ENCODE data around the gene PRR16.
"Not testable (repeated sequence)": the region's sequence is repeated elsewhere in the genome, so short reads cannot be mapped to it uniquely, and the experiment has no call there.

Gene PRR16

DNA sequence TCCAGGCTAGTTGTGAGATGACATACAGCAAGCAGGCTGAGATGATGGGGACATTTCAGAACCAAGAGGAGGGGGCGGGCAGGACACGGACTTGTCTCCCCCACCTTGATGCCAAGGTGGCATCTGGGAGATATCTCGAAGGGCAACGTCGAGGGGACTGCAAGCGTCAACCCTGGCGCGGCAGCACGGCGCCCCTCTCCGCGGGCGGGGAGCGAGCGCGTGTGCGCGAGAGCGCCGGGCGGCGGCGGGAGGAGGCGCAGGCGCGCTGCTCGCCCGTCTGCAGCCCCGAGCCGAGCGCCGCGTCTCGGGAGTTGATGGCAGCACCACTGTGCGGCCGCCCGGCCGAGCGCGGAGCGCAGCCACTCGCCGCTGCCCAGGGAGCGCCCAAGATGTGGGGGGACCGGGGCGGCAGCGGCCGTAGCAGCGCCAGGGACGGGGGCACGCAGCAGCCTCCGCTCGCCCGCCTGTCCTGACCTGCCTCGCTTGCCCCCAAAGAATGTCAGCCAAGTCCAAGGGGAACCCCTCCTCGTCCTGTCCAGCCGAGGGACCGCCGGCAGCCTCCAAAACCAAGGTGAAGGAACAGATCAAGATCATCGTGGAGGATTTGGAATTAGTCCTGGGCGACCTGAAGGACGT is at the start of gene PRR16:
Gene PRR16, plus strand, starts transcription at position 310 of the 636 bp plus-strand sequence.
- DNase-seq = peak; percentile 81

GRCh38 chr5:120415985-120416384 is 48.1 kb upstream of the PRR16 start:
- peak; percentile 37 for DNase-seq

DNA sequence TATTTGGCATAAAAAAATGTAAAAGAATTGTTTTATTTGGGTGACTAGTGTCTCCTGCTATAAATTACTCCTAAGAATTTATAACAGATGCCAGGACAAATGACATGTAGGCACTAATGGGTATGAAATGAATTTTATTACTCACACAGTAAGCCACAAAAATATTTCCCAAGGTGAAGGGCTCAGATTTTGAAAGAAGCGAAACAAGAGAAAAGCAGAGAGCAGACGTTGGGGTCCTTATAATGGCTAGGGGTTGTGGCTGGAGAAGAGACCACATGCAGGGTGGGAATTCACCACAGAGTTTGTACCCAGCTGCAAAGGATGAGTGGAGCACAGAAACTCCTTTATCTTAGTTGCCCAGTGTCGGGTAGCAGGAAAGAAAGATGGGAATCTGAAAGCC is 45.0 kb upstream of the PRR16 start:
- DNase-seq = peak; percentile 36

- DNase-seq = not testable (repeated sequence)
These were observed 37.3 kb upstream of the PRR16 start for GRCh38 chr5:120426633-120427275.

- no peak for DNase-seq
These were observed 33.5 kb upstream of the PRR16 start for GRCh38 chr5:120430572-120430971.

DNA sequence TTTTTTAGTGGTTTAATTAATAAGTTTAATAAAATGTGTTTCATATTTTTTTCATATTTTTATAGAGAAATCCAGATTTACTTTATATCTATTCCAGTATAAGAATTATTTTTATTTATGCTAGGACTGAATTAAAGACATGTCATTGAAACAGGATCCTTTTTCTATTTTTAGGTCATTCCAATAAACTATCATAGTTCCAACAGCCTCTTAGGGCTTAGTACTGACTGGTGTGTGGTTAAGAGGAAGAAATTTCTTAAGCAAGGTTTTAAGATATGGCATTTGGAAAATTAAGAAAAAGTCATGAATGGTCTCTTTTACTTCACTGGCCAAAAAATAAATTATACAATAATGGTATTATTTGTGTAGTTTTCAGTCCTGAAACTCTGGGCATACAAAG is 31.2 kb upstream of the PRR16 start:
- DNase-seq = no peak

- DNase-seq = no peak
These were observed 29.0 kb upstream of the PRR16 start for GRCh38 chr5:120435129-120435528.

DNA sequence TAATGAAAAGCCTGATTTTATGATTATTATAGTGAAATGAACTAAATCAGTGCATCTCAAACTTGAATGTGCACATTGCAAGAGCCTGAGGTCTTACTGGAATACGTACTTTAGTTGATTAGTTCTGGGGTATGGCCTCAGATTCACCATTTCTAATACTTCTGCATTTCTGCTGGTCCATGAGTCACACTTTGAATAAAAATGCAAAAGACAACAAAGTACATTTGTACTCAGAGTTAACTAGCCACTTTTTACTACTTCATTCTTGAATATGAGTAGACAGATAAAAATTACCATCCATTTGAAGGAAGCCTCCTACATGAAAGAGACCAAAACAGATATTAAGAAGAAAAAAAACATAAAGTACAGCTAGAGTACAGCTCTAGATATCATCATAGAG is 27.1 kb upstream of the PRR16 start:
- peak; percentile 50 for DNase-seq

GRCh38 chr5:120442694-120443093 is 21.4 kb upstream of the PRR16 start:
- DNase-seq = no peak

DNA sequence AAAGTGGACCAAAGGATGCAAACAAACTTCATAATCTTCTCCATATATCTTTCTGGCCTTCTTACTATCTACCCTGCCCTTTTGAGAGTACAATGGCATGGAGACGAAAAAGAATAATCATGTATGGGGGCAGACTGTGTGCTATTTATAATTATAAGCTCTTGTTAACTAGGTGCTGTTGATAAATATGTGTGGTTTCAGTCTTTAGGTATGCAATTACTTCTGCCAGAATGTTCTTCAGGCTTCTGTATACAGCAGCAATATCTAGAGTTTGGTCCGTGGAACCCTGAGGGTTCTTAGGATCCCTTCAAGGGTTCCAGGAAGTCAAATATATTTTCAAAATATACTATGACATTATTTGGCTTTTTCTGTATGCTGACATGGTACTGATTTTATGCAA is 20.5 kb upstream of the PRR16 start:
- DNase-seq = no peak

DNA sequence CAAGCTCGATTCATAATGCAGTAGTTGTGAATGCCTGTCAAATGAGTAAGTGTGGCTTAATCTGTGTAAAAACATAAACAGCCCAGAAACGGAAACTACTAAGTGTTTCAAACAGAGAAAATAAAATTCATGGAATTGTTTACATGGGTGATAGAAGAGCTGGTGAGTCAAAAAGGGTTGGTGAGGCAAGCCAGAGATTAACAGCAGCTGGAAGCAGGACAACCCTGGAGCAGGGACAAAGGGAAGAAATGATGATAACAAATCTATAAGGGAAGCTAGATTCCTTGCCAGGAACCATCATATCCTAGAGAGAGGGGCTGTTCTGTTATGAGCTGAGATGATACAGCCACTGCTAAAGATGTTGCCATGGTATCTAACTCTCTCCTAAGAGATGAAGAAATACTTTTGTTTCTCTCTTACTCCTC is 18.0 kb upstream of the PRR16 start:
- DNase-seq = peak; percentile 94

GRCh38 chr5:120446901-120447300 is 17.2 kb upstream of the PRR16 start:
- peak; percentile 61 for DNase-seq

GRCh38 chr5:120447706-120448239 is 16.3 kb upstream of the PRR16 start:
- peak; percentile 66 for DNase-seq

DNA sequence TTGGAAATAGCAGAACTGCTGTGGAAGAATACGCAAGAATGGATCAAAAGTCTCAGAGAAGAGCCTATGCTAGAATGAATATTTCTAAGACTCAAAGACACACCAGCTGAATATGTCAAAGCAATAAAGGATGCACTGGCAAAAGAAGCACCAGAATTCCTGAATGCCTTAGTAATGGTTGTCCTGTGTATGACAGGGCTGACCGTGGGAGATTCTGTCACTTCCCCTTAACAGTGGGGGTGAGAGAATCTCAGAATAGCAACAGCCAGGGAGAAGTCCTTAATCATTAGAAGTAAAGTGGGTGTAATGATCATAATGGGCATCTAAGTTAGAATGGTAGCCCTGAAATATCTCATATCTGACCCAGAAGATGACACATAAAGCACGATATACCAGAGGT is 14.6 kb upstream of the PRR16 start:
- DNase-seq = peak; percentile 81

DNA sequence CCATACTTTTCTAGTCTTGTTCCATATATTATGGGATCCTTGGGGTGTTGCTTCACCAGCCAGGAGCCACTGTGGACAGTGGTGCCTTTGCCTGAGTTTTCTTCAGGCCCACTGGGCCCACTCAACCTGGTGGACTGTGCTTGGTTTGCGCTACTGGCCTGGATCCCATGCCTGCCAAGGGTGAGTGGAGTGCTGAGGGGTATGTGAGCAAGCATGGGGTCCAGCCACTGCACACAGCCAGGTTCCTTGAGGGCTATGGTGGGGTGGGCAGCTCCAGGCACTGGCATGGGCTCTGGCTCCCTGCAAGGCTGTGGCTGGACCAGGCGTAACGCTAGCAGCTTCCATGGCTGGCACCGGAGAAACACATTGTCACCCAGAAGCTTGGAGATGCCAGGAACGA is 13.2 kb upstream of the PRR16 start:
- DNase-seq = no peak

GRCh38 chr5:120451445-120451844 is 12.7 kb upstream of the PRR16 start:
- no peak for DNase-seq

DNA sequence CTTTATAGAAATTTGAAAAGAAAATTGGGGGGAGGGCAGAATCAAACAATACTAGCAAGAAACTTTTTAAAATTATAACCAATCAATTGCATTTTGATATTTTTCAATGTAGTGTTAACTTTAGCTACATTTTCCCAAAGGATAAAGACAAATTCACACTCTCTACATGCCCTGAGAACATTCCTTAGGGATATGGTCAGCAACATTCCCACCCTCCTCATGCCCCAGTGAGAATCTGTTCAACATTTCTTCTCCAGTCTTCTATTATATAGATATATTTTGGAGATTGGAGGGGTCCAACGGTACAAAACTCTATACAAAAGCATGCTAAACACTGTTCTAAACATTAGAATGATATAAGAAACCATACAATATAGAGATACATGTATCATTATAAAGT is 11.6 kb upstream of the PRR16 start:
- DNase-seq = peak; percentile 53

DNA sequence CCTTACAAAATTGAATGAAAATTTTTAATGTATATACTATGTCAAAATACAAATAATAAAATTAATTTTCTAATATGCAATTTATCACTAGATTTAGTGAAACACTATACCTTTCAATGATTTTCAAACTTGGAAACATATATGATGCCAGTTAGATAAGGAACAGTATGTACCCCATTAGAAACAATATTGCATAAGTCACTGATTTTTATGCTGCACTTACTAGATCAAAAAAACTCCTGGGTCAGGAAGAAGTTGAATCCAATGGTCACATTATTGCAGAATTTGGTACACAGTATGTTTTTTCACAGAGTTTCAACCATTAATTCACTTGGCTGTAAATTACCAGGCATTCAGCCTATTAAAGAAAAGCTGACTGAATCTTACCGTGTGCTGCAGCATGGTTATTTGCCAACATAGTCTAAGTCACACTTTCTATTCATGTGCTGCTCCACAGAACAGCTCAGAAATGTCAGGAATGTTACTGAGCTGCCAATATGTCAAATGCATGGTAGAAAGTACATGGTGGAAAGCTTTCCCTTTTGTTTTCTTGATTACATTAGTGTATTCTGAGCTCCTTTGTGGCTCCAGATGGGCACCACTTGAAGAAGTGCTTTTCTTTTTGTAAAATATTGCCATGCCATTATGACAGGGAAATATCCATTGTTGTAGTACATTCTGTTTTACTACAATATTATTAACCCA is 9.9 kb upstream of the PRR16 start:
- DNase-seq = peak; percentile 88

GRCh38 chr5:120456006-120456405 is 8.1 kb upstream of the PRR16 start:
- no peak for DNase-seq

- peak; percentile 56 for DNase-seq
These were observed 6.1 kb upstream of the PRR16 start for GRCh38 chr5:120457839-120458507.

- DNase-seq = not testable (repeated sequence)
These were observed 5.6 kb upstream of the PRR16 start for GRCh38 chr5:120458508-120458847.

DNA sequence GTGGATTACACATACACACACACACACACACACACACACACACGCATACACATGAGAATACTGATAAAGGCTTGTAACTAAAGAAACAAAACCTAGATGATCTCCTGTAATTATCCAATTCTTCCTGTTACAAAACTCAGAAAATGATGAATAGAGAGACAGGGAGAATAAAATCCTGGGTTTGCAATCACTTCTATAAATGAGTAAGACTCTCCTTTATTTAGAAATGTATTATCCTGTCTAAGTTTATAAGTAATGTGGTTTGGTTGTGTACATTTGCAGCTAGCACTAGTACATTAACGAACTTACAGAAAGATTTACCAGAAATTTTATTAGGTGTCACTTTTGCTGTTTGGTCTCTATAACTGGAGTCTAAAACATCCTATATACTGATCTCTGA is 2.8 kb upstream of the PRR16 start:
- DNase-seq = no peak

DNA sequence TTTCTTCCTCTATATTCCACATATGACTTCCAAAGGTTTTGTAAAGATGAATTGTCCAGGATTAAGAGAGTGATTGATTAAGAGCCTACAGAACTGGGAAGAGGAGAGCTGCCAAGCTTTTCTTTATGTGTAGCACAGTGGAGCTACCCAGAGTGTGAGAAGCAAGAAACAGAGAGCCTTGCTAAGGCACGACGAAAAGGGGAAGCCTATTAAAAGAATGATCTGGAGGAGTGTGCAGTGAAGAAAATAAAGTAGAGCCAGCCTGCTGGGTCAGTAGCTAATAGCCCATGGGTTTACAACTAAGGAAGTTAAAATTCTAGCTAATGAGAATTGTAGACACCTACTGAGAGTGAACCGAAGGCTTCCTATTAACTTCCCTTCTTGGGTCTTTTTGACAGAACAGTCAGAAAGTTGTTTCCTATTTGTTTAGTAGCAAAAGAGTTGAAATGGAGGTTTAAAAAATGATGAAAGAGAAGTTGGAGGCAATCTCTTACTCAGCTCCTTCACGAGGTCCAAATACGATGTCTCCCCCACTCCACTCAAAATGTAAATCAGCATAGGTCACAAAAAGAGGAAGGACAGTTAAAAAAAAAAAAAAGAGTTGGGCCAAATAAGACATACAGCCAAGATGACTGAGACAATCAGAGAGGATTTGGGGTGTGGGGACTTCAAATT is 957 bp upstream of the PRR16 start:
- DNase-seq = no peak
